Breast epithelium (tissue), 3 donors: Measurements from ENCODE around the gene CETN3.

Experiments used
- POLR2A ChIP-seq: fragments of 450-650 bp; IDR thresholded peaks from one replicate; pipeline ENCODE4 v1.6.1; 2016; ENCODE audit warnings: antibody characterized with exemption, mild to moderate bottlenecking, moderate library complexity
- POLR2AphosphoS5 ChIP-seq, 3 donors: sonication (generic); formaldehyde crosslinking; IDR thresholded peaks; one replicate each; pipeline ENCODE4 v1.6.1; 2017; ENCODE audit warnings: antibody characterized with exemption in 3 of 3
- TF ChIP-seq, protein P1 (sequence below), 3 donors: fragments of 450-650 bp; IDR thresholded peaks; one replicate each; pipeline ENCODE4 v1.5.1; 2016 to 2017; ENCODE audit warnings: antibody characterized with exemption in 3 of 3, mild to moderate bottlenecking in 3 of 3, moderate library complexity in 3 of 3

DNA sequence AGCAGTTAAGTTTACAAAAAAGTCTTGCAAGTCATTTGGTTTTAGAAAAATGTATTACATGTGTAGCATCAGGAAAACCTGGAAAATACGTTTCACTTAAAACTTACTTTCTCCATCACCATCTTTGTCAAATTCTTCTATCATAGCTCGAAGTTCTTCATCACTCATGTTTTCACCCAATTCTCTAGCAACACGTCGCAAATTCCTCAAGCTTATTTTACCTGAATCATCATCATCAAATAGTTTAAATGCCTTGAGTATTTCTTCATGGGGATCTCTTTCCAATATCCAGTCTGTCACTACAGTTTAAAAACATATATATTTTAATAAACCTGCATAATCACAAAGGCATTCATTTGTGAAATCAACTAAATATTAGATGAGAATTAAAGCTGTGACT is 10.3 kb downstream of the CETN3 start:
- TF ChIP-seq, protein P1, sequence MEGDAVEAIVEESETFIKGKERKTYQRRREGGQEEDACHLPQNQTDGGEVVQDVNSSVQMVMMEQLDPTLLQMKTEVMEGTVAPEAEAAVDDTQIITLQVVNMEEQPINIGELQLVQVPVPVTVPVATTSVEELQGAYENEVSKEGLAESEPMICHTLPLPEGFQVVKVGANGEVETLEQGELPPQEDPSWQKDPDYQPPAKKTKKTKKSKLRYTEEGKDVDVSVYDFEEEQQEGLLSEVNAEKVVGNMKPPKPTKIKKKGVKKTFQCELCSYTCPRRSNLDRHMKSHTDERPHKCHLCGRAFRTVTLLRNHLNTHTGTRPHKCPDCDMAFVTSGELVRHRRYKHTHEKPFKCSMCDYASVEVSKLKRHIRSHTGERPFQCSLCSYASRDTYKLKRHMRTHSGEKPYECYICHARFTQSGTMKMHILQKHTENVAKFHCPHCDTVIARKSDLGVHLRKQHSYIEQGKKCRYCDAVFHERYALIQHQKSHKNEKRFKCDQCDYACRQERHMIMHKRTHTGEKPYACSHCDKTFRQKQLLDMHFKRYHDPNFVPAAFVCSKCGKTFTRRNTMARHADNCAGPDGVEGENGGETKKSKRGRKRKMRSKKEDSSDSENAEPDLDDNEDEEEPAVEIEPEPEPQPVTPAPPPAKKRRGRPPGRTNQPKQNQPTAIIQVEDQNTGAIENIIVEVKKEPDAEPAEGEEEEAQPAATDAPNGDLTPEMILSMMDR (IDR thresholded peaks at IDR 0.05): no peak
- TF ChIP-seq POLR2AphosphoS5 (IDR thresholded peaks at IDR 0.05): no peak
- no peak for TF ChIP-seq POLR2A
